NCI-H2171 treated with DMSO at 0.1 percent for 48 hours (cell line): ENCODE results near the gene ECE1.
"Not testable (repeated sequence)": the region's sequence is repeated elsewhere in the genome, so short reads cannot be mapped to it uniquely, and the experiment has no call there.

Experiments
- DNase-seq: peaks from one replicate; lab custom pipeline; 2025; lab: John Stamatoyannopoulos, UW

Gene ECE1

GRCh38 chr1:21182181-21182731 lies 108.0 kb downstream of the ECE1 start:
- DNase-seq = no peak

- DNase-seq = not testable (repeated sequence)
Measured at GRCh38 chr1:21178271-21178670, 112.0 kb downstream of the ECE1 start.

GRCh38 chr1:21176586-21177555 lies 113.4 kb downstream of the ECE1 start, which contains the start of gene EIF4G3:
Gene EIF4G3 (minus strand): TSS chr1:21176897. CDS start chr1:21002742, 174,155 bp downstream.
- peak; percentile 98 for DNase-seq

- peak; percentile 41 for DNase-seq
Measured at GRCh38 chr1:21175670-21176581, 114.3 kb downstream of the ECE1 start.

- DNase-seq = peak; percentile 41
Measured at GRCh38 chr1:21175324-21175669, 115.0 kb downstream of the ECE1 start.

GRCh38 chr1:21174654-21175323 lies 115.5 kb downstream of the ECE1 start:
- no peak for DNase-seq

GRCh38 chr1:21174230-21174629 lies 116.0 kb downstream of the ECE1 start:
- no peak for DNase-seq

- not testable (repeated sequence) for DNase-seq
Measured at GRCh38 chr1:21173096-21173495, 117.2 kb downstream of the ECE1 start.

- peak; percentile 12 for DNase-seq
Measured at GRCh38 chr1:21170837-21171236, 119.4 kb downstream of the ECE1 start.

- no peak for DNase-seq
Measured at GRCh38 chr1:21168444-21168843, 121.8 kb downstream of the ECE1 start.
